Fibroblast of pulmonary artery (primary cell): ENCODE results near the gene LEMD2.

ENCODE experiments used
- DNase-seq: peaks from one replicate; pipeline ENCODE4 v3.0.0-alpha.2; 2010; ENCODE audit warnings: low read depth
- H3K4me3 ChIP-seq: replicated peaks from 2 replicates; pipeline ENCODE4 v1.5.1; 2011; ENCODE audit warnings: low read depth, mild to moderate bottlenecking, control low read depth, low read length, moderate library complexity
- CTCF ChIP-seq: IDR thresholded peaks from 2 replicates; pipeline ENCODE4 v1.5.1; 2011; ENCODE audit warnings: mild to moderate bottlenecking, control low read depth, low read length, inconsistent platforms; ENCODE audit errors: missing control alignments

Gene LEMD2

GRCh38 chr6:33763483-33763882 is 25.4 kb downstream of the LEMD2 start:
- no peak overlapping the region for H3K4me3 ChIP-seq
- no peak for TF ChIP-seq CTCF
- no peak for DNase-seq

GRCh38 chr6:33762713-33763112 is 26.2 kb downstream of the LEMD2 start:
- no peak for DNase-seq
- no peak for TF ChIP-seq CTCF
- H3K4me3 ChIP-seq, result no peak overlapping the region

GRCh38 chr6:33761922-33762629 is 26.9 kb downstream of the LEMD2 start:
- TF ChIP-seq CTCF, result peak; percentile 65
- DNase-seq, result peak; percentile 54
- H3K4me3 ChIP-seq, result no peak overlapping the region

- no peak for TF ChIP-seq CTCF
- no peak for DNase-seq
- no peak overlapping the region for H3K4me3 ChIP-seq
Observed at GRCh38 chr6:33761581-33761921, 27.4 kb downstream of the LEMD2 start.

GRCh38 chr6:33759887-33760629 is 28.9 kb downstream of the LEMD2 start:
- no peak for DNase-seq
- TF ChIP-seq CTCF, result no peak
- H3K4me3 ChIP-seq, result no peak overlapping the region

GRCh38 chr6:33758815-33759216 is 30.1 kb downstream of the LEMD2 start:
- H3K4me3 ChIP-seq, result no peak overlapping the region
- no peak for DNase-seq
- TF ChIP-seq CTCF, result no peak
